Thoracic aorta (tissue), 2 donors: ENCODE data around the gene RHPN2. TPM values are rescaled to one million over a fixed set of nuclear protein-coding genes. Genes with fewer than 3 reads are reported as not detected.
"Not testable (repeated sequence)": the region's sequence is repeated elsewhere in the genome, so short reads cannot be mapped to it uniquely, and the experiment has no call there.

Source experiments
- ATAC-seq: fragments of 150-250 bp; one replicate; pipeline ENCODE4 v1.8.0; 2017; ENCODE audit warnings: low read depth; ENCODE audit not compliant: insufficient number of reproducible peaks, low FRiP score
- DNase-seq: peaks from one replicate; pipeline ENCODE4 v3.0.0-alpha.2; 2020; ENCODE audit warnings: low spot score
- H3K27ac ChIP-seq, 2 donors: fragments of 200-600 bp; sonication (generic); 1 replicate in 1 of 2; 2 replicates in 1 of 2; pipeline ENCODE4 v1.5.1; 2016; ENCODE audit warnings: mild to moderate bottlenecking in 2 of 2, moderate library complexity in 2 of 2
- H3K27me3 ChIP-seq: fragments of 200-600 bp; sonication (generic); replicated peaks from 2 replicates; pipeline ENCODE4 v1.6.0; 2016; ENCODE audit warnings: mild to moderate bottlenecking; ENCODE audit not compliant: insufficient read depth
- H3K36me3 ChIP-seq: fragments of 200-600 bp; sonication (generic); one replicate; pipeline ENCODE4 v1.5.1; 2016
- H3K4me1 ChIP-seq, 2 donors: fragments of 200-600 bp; sonication (generic); 1 replicate in 1 of 2; 2 replicates in 1 of 2; pipeline versions ENCODE4 v1.5.1 to v1.6.0; 2016; ENCODE audit warnings: low read depth in 2 of 2, mild to moderate bottlenecking in 1 of 2; ENCODE audit not compliant: control insufficient read depth in 1 of 2
- H3K4me3 ChIP-seq: fragments of 200-600 bp; sonication (generic); 2 replicates; pipeline ENCODE4 v1.5.1; 2016; ENCODE audit warnings: mild to moderate bottlenecking
- H3K9me3 ChIP-seq: fragments of 200-600 bp; sonication (generic); 2 replicates; pipeline ENCODE4 v1.5.1; 2016
- total RNA-seq, 2 donors: library from RNA; depleted of rRNA; stranded (reverse); fragments of >200 nt; gene quantifications; one replicate each; pipeline versions ENCODE4 v1.1.0 to v1.2.3, GENCODE V29; 2016
- TF ChIP-seq, protein P1 (sequence below): fragments of 200-600 bp; sonication (generic); IDR thresholded peaks from one replicate; pipeline ENCODE4 v1.5.1; 2019; ENCODE audit warnings: antibody characterized with exemption

Gene RHPN2
- total RNA-seq, 2 donors from 2014 or later: 0.81 to 2.4 TPM

DNA sequence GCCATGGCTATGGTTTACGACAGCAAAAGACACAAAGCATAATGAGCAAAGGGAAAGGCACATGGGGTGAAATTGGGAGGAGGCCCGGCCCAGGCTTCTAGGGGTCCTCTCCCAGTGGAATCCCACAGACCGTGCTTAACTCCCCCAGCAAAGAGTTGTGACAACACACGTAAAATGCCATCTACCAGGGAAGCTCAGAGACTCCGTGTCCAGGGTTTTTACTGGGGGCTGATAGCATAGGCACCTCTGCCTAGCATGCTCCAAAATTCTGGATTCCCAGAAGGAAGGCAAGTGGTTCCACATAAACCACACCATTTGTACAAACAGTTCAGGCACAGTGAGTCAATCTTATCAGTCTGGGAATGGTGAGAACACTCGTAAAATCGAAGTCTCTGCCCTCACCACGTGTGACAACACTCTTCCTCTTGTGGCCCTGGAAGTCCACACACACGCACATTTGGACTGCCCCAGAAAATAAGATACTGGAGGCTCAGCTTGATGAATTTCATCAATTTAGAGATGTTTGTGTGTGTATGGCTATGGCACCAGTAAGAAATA lies 34.9 kb downstream of the RHPN2 start:
- no peak overlapping the region for H3K4me3 ChIP-seq
- no peak overlapping the region for H3K27ac ChIP-seq
- TF ChIP-seq, protein P1, sequence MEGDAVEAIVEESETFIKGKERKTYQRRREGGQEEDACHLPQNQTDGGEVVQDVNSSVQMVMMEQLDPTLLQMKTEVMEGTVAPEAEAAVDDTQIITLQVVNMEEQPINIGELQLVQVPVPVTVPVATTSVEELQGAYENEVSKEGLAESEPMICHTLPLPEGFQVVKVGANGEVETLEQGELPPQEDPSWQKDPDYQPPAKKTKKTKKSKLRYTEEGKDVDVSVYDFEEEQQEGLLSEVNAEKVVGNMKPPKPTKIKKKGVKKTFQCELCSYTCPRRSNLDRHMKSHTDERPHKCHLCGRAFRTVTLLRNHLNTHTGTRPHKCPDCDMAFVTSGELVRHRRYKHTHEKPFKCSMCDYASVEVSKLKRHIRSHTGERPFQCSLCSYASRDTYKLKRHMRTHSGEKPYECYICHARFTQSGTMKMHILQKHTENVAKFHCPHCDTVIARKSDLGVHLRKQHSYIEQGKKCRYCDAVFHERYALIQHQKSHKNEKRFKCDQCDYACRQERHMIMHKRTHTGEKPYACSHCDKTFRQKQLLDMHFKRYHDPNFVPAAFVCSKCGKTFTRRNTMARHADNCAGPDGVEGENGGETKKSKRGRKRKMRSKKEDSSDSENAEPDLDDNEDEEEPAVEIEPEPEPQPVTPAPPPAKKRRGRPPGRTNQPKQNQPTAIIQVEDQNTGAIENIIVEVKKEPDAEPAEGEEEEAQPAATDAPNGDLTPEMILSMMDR: no peak
- ATAC-seq (no peak), DNase-seq (no peak)
- H3K36me3 ChIP-seq: no peaks in the 10 kb centered on the region
- no peaks in the 10 kb centered on the region for H3K4me1 ChIP-seq
- H3K9me3 ChIP-seq: no peaks in the 10 kb centered on the region
- H3K27me3 ChIP-seq: no peaks in the 10 kb centered on the region

DNA sequence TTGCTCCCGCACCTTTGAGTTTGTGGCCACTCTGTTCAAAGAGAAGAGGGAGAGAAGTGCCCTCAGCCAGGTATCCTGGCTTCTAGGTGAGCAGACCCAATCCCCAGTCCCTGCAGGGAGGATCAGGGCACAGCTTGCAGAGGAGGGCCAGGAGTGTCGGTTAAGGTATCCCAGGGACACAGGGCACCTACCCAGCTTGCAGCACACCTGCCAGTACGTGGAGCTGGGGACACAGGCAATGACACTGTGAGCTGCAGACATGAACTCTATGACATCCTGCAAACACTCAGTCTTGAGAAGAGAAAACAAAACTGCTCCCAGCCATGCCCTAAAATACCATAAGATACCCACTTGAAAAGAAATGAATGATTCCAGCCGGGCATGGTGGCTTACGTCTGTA lies 38.1 kb downstream of the RHPN2 start:
- not testable (repeated sequence) for H3K27ac ChIP-seq

DNA sequence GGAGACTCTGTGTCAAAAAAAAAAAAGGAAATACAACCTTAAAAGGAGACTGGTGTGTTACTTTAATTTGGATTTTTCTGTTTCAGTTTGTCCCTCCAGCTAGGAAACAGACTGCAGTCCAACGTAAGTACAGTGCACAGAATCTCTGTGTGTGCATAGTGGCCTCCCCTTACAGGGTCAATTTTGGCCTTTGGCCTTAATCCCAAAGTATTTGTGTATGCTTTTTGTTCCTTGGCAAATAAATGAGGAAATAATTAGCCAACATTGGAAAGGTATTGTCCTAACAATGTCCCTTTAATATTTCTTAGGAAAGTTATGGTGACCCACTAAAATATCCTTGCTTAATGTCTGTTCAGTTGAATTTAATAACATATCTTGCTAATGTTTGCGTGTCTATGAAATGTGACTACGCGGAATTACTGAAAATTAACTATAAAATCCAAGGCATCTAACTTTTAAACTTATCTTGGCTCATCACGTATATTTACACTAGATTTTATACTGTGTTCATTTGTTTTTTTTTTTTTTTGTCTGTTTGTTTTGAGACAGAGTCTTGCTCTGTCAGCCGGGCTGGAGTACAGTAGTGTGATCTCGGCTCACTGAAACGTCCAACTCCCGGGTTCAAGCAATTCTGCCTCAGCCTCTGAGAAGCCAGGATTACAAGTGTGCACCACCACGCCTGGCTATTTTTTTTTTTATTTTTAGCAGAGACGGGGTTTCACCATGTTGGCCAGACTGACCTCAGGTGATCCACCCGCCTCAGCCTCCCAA lies 39.0 kb downstream of the RHPN2 start:
- not testable (repeated sequence) for H3K27me3 ChIP-seq, H3K9me3 ChIP-seq, H3K4me3 ChIP-seq, H3K36me3 ChIP-seq, DNase-seq, H3K4me1 ChIP-seq, H3K27ac ChIP-seq, ATAC-seq

More for the DNA sequence above, 38.1 kb downstream of the RHPN2 start:
- not testable (repeated sequence) for H3K27me3 ChIP-seq, H3K9me3 ChIP-seq, H3K4me1 ChIP-seq, ATAC-seq, H3K4me3 ChIP-seq, H3K36me3 ChIP-seq, DNase-seq

DNA sequence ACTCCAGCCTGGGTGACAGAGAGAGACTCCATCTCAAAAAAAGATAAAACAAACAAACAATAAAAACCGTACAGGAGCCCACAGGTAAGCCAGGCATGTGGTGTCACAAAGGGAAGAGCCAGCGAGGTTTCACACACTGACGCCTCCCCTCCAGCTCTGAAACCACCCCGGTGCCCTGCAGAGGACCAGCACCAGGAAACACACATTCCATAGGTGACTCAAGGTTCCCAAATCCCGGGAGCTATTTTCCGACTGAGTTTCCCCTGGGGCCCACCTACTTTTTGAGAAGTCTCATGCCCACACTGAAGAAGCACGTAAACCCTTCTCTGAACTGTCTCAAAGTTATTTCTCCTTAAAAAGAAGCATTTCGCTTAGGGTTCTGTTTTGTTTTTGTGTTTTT lies 40.3 kb downstream of the RHPN2 start:
- Histone ChIP-seq H3K27ac (no peak overlapping the region), H3K9me3 (no peaks in the 10 kb centered on the region), H3K4me3 (no peak overlapping the region), H3K27me3 (no peaks in the 10 kb centered on the region), H3K36me3 (no peaks in the 10 kb centered on the region), H3K4me1 (no peaks in the 10 kb centered on the region)
- TF ChIP-seq, protein P1: no peak
- DNase-seq (no peak), ATAC-seq (no peak)

DNA sequence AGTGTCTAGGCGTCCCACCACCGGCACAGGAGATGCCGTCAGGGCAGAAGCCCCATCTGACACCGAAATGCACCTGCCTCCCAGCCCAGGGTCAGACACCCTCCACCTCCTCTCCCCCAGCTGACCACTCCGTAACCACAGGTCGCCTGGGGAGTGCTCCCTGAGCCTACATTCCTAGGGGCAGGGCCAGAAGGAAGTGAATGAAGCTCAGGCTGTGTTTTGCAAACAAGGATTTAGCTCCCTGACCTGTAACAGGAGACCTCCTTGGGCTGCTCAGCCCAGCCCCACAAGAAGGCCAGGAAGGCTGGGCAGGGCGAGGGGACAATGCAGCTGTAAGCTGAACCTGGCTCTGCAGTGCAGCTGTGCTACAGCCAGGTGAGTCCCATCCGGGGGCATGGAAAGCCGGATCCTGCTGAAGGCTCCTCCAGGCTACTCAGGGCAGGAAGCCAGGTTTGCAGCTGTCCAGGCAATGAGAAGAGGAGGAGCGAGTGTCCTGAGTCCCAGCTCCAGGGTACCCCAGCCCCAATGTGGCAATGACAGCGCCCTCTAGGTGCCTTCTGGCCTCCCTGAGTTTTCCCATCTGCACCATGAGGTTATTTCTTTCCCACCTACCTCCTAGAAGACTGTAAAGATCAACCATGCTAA lies 42.1 kb downstream of the RHPN2 start:
- H3K27ac ChIP-seq: no peak overlapping the region
- no peaks in the 10 kb centered on the region for H3K4me1 ChIP-seq
- H3K9me3 ChIP-seq: no peaks in the 10 kb centered on the region
- ATAC-seq (no peak), DNase-seq (no peak)
- no peaks in the 10 kb centered on the region for H3K27me3 ChIP-seq
- TF ChIP-seq, protein P1: no peak
- H3K4me3 ChIP-seq: no peak overlapping the region
- no peaks in the 10 kb centered on the region for H3K36me3 ChIP-seq

DNA sequence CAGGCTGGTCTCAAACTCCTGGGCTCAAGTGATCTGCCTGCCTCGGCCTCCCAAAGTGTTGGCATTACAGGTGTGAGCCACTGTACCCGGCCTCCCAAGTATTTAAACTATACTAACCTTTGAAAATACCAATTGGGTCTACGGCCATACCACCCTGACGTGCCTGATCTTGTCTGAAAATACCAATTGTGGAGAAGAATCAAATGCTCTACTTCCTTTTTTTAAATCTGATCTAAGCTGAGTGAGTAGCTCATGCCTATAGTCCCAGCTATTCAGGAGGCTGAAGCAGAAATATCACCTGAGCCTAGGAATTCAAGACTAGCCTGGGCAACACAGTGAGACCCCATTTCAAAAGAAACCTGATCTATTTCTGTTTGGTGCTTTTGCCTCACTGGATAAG lies 53.8 kb downstream of the RHPN2 start:
- ATAC-seq, DNase-seq, H3K4me1 ChIP-seq, H3K27me3 ChIP-seq, H3K27ac ChIP-seq, H3K36me3 ChIP-seq, H3K4me3 ChIP-seq, H3K9me3 ChIP-seq: not testable (repeated sequence)
